GM21737 (cell line): ENCODE measurements around the gene NPAS3.

Source experiments
- ATAC-seq: cut with Tn5 transposase; IDR thresholded peaks from one replicate; pipeline ENCODE4 v1.9.1; 2021; ENCODE audit warnings: mild to moderate bottlenecking, moderate library complexity; ENCODE audit not compliant: unreplicated experiment

Gene NPAS3

GRCh38 chr14:33794791-33795305 is 856.2 kb downstream of the NPAS3 start:
- no peak for ATAC-seq

GRCh38 chr14:33796356-33796755 is 857.7 kb downstream of the NPAS3 start:
- no peak for ATAC-seq

GRCh38 chr14:33799705-33800570 is 861.3 kb downstream of the NPAS3 start:
- no peak for ATAC-seq

- no peak for ATAC-seq
These were observed 862.1 kb downstream of the NPAS3 start for GRCh38 chr14:33800735-33801163.

- ATAC-seq, result no peak
These were observed 864.1 kb downstream of the NPAS3 start for GRCh38 chr14:33802737-33803136.

- no peak for ATAC-seq
These were observed 866.9 kb downstream of the NPAS3 start for GRCh38 chr14:33805593-33805992.

- ATAC-seq, result no peak
These were observed 868.2 kb downstream of the NPAS3 start for GRCh38 chr14:33806905-33807304.

- ATAC-seq, result no peak
These were observed 869.5 kb downstream of the NPAS3 start for GRCh38 chr14:33808187-33808586.

- no peak for ATAC-seq
These were observed 870.8 kb downstream of the NPAS3 start for GRCh38 chr14:33809396-33809981.

GRCh38 chr14:33810308-33810707 is 871.6 kb downstream of the NPAS3 start:
- no peak for ATAC-seq

- no peak for ATAC-seq
These were observed 873.0 kb downstream of the NPAS3 start for GRCh38 chr14:33811721-33812120.

- no peak for ATAC-seq
These were observed 873.5 kb downstream of the NPAS3 start for GRCh38 chr14:33812181-33812580.

GRCh38 chr14:33812601-33813000 is 873.9 kb downstream of the NPAS3 start:
- no peak for ATAC-seq

- ATAC-seq, result no peak
These were observed 875.3 kb downstream of the NPAS3 start for GRCh38 chr14:33814010-33814409.

GRCh38 chr14:33833706-33834465 is 895.2 kb downstream of the NPAS3 start:
- no peak for ATAC-seq

GRCh38 chr14:33834466-33835260 is 896.0 kb downstream of the NPAS3 start:
- ATAC-seq, result no peak

GRCh38 chr14:33835261-33835655 is 896.6 kb downstream of the NPAS3 start:
- no peak for ATAC-seq

- ATAC-seq, result no peak
These were observed 897.0 kb downstream of the NPAS3 start for GRCh38 chr14:33835677-33836076.

GRCh38 chr14:33836203-33836899 is 897.7 kb downstream of the NPAS3 start:
- ATAC-seq, result no peak
